Muscle of back (tissue), 11 donors: ENCODE data around the gene TFEB. TPM values are rescaled to one million over a fixed set of nuclear protein-coding genes. Genes with fewer than 3 reads are reported as not detected.

Experiments
- DNase-seq, 3 donors: peaks; one replicate each; pipeline versions ENCODE4 v3.0.0 to v3.0.0-alpha.2; 2013
- polyA plus RNA-seq, 10 donors: library from polyadenylated mRNA; unstranded; fragments of 120-200 nt; gene quantifications; one replicate each; pipeline ENCODE4 v1.2.1, GENCODE V29; 2013; ENCODE audit not compliant: insufficient read length in 10 of 10

TFEB gene
- polyA plus RNA-seq, 10 donors = 4.6 to 10.6 (median 6.8) TPM

- no peak for DNase-seq
These were observed 5.2 kb upstream of the TFEB start for GRCh38 chr6:41740366-41741162.

DNA sequence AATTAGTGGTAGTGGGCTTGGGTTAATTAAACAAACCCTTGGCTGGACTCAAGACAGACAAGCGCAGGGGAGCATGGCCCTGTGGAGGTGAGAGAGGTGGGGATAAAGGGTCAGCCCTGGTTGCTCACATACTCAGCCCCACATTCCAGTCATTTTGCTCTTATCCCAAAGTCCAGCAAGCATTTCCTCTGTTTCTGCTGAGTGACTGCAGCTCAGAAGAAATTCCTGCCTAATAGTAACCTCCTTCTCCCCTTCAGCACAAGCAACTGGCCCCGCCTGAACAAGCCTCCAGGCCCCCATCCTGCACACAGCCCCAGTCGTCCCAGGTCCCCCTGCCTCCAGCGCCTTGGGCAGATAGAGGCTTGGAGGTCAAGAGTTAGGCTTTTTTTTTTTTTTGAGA lies 3.6 kb upstream of the TFEB start:
- DNase-seq = no peak

GRCh38 chr6:41737591-41738130 lies 2.3 kb upstream of the TFEB start:
- no peak for DNase-seq

DNA sequence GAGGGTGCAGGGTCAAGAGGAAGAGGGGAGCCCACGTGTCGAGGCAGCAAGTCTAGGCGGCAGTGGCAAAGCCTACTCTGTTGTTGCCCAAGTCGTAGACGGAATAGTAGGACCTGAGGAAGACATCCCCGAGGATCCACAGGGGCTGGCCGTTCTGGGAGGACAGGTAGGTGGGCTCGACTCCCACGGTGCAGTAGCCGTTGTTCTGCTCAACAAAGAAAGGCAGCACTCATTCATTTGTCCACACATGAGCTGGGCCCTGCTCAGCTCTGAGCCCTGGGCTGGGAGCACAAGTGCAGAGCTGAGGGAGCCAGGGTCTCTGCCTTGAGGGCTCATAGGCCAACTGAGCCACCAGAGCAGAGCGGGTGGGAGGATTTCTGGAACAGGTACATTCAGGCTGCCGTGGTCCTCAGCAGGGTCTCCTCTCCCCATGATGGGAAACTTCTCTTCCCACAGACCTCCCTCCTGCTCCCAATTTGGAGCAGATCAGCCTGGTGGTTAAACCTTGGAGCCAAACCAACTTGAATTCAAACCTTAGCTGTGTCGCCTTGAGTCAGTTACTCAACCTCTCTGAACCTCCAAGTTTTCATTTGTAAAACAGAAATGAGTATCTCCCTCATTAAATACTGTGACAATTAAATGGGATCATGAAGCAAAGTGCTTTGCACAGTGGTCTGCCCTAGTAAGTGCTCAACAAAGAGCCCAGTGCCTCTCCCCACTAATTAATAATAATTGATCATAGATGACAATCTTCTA lies 1.6 kb upstream of the TFEB start:
- DNase-seq = no peak

GRCh38 chr6:41736186-41736733 lies 852 bp upstream of the TFEB start:
- no peak for DNase-seq

DNA sequence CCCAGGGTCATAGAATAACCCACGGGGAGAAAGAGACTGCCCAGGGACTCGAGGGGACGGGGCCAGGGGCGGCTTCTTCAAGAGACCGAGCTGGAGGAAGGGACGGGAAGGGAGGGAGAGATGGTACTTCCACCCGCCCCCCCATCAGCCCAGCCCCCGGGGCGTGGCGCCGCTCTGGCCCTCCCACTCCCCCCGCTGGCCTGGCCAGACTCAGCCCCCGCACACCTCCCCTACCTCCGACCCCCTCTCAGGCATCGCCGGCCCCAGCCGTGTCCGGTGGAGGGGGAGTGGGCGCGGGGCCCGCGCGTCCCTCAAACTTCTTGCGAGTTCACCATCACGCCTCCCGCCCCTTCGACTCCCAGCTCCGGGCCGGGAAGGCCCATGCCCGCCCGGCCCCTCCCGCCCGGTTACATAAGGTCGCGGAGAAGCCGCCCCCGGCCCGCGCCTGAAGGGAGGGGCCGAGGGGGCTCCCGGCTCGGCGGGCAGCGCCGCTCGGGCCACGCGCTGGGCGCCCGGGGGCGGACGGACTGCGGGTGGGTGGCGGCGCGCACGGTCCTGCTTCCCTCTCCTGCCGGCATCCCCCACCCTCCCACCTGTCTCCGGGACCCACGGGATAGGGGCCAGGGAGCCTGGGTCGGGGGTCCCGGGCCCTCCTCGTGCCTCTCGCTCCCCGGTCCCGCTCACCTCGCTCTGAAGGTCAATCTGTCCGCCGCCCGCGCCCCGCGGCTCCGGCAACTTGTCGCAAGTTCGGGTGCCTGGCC lies 562 bp downstream of the TFEB start:
- peak; percentile 71 to 95 (median 91) for DNase-seq

DNA sequence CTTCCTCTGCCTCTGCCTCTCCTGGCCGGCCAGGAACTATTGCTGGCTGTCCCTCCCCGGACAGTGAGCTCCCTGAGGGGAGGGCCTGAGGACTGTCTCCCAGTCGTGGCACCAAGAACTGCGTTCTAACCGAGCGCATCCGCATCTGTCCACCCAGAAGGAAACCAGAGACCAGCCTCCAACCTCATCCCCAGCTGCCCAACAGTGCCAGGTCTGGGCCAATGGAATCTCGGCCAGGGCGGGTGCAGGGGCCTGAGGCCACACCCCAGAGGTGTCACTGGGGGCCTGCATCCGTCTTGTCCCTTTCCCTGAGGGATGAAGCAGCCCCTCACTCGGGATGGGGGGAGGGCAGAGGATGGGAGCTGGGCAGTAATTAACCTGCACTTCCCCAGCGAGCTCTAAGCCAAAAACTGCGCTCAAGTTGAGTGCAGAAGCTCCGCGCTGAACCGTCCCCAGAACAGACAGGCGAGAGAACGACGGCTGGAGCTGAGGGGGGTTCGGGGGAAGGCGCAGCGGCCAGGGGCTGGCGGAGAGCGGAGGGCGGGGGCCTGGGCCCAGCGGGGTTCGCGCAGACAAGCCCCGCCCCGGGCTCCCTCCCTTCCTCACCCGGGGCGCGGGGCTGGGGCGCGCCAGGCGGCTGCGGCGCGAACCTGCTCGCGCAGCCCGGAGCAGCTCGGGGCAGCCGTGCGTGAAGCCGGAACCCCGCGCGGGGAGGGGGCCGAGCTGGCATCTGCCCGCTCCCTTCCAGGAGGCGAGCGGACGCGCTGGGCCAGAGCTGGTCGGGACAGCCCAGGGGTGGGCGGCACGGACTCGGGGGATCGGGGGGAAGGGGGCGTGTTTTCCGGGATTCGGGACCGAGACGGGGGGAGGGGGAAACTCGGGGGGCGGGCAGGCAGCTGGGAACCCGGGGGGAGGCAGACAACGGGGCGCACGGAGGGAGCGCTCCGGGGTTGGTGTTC lies 1.4 kb downstream of the TFEB start:
- peak; percentile 56 to 94 (median 87) for DNase-seq

- DNase-seq = no peak
These were observed 2.1 kb downstream of the TFEB start for GRCh38 chr6:41733360-41733706.

DNA sequence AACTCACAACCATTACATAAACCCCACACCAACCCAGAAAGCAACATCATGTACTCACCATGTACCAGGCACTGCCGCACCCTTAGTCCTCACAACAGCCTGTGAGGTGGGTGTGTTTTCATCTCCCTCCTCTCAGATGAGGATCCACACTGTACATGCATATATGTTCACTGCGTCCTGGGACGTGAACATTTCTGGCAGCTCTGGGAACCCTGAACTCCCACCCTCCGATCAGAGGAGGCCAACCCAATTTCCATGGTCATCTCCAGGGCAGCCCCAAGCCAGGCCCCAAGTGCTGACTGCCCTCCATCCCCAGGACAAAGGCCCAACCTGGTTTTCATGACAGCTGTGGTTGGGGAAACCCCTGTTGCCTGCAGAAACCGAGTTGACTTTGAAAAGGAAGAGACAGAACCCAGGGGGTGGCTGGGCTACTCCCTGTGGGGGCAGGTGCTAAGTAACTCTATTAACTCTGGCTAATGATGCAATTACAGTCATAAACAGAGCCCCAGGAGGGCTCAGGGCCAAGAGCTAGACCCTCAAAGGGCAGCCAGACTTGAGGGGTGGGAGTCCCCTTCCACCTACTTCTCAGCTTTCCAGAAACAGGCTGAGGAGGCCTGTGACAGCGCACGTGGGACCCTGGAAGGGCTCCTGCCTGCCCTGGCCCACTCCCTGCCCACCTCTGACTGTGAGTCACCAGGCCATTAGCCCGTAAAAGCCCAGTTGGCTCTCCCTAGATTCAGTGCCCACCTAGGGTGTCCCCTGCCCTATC lies 2.6 kb downstream of the TFEB start:
- DNase-seq = peak in 1 of 3 donors; percentile 30

DNA sequence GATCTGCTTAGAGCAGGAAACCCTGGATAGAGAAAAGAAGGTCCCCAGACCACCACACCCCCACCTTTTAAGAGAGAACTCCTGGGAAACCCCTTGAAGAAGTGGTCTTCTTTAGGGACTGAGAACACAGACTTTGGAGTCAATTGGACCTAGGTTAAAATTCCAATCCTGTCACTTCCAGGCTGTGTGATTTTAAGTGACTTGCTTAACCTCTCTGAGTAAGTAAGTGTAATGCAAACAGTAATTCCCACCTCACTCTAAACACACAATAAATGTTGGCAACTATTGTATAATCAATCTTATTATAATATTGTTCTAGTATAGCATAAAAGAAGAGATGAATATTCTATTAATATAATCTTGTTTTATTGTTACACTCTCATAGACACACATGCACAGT lies 3.3 kb downstream of the TFEB start:
- DNase-seq = no peak

GRCh38 chr6:41731561-41732086 lies 3.8 kb downstream of the TFEB start:
- no peak for DNase-seq

- DNase-seq = no peak
These were observed 4.6 kb downstream of the TFEB start for GRCh38 chr6:41730531-41731436.

GRCh38 chr6:41729624-41730023 lies 5.8 kb downstream of the TFEB start:
- no peak for DNase-seq

GRCh38 chr6:41728954-41729353 lies 6.5 kb downstream of the TFEB start:
- no peak for DNase-seq

DNA sequence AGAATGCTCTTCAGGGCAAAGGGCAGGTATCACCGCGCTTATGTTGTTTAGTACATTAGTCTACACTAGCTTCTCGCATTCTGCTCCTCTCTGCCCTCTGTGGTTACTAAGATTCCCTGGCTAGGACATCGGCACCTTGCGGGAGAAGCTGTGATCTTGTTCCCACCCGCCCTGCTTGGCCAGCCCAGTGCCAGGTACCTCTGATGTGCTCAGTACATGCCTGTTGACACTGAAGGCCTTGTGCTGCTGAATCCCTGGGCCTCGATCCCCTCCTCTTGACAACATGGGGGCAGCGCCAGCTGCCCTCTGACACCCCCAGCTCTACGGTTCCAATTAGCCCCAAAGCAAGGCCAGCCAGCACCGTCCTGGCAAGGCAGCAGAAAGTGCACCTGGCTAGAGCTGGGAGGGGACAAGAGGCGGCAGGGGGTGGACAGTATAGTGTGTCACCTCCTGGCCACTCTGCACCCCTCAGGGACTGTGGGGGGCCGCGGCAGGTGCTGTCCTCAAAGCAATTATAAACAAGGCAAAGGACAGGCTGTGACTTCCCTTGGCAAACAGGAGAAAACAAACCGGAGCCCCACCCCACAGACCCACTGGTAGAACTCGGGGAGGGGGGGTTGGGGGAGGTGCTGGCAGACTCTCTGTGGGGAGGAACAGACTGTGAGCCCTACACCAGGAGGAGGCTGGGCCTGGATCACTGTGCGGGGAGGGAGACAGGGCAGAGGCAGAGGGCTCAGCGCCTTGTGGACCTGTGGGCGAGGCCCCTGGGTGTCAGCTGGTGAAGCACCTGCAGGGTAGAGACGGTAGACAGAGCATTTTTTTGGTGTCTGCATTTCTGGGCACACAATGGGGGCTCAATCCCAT lies 7.1 kb downstream of the TFEB start:
- DNase-seq = no peak

- DNase-seq = no peak
These were observed 7.7 kb downstream of the TFEB start for GRCh38 chr6:41727705-41728072.

DNA sequence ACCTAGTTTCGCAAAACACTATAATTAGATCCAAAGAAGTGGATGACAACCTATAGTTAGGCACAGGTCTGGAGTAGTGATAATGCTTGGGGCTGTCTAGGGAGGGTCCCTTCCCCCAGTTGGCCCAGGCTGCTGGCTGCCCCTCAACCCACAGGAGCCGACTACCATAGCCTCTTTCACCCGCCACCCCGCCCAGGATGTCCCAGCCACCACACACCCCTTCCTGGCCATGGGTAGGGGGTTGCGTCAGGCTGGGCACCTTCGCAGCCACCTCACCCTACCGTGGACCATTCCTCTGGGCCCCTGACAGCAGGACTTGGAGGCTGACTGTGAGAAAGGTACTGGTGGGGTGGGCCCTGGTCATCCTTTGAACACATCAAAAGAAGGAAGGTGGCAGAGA lies 8.5 kb downstream of the TFEB start:
- no peak for DNase-seq
